ENCODE results near the gene ZNF280C.

The ZNF280C gene, protein sequence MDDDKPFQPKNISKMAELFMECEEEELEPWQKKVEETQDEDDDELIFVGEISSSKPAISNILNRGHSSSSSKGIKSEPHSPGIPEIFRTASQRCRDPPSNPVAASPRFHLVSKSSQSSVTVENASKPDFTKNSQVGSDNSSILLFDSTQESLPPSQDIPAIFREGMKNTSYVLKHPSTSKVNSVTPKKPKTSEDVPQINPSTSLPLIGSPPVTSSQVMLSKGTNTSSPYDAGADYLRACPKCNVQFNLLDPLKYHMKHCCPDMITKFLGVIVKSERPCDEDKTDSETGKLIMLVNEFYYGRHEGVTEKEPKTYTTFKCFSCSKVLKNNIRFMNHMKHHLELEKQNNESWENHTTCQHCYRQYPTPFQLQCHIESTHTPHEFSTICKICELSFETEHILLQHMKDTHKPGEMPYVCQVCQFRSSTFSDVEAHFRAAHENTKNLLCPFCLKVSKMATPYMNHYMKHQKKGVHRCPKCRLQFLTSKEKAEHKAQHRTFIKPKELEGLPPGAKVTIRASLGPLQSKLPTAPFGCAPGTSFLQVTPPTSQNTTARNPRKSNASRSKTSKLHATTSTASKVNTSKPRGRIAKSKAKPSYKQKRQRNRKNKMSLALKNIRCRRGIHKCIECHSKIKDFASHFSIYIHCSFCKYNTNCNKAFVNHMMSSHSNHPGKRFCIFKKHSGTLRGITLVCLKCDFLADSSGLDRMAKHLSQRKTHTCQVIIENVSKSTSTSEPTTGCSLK

GRCh38 chrX:130268449-130269170 lies at the start of gene ZNF280C:
ZNF280C (minus strand) TSS chrX:130268899; CDS start chrX:130260449, 8,450 bp downstream.
- peak within 1 kb of the TSS; percentile 91 for H3K9ac ChIP-seq (ENCODE audit: low read depth, low read length)
- peaks cover 6% of the 10 kb centered on the region; the same call in 1 of the 2 replicates for H3K9me3 ChIP-seq (ENCODE audit: control insufficient read depth, insufficient read depth, low read length)
- no peaks in the 10 kb centered on the region for H3K36me3 ChIP-seq (ENCODE audit: insufficient read depth, low read length)
- H3K4me1 ChIP-seq (ENCODE audit: insufficient read depth, low read length) = no peaks in the 10 kb centered on the region

DNA sequence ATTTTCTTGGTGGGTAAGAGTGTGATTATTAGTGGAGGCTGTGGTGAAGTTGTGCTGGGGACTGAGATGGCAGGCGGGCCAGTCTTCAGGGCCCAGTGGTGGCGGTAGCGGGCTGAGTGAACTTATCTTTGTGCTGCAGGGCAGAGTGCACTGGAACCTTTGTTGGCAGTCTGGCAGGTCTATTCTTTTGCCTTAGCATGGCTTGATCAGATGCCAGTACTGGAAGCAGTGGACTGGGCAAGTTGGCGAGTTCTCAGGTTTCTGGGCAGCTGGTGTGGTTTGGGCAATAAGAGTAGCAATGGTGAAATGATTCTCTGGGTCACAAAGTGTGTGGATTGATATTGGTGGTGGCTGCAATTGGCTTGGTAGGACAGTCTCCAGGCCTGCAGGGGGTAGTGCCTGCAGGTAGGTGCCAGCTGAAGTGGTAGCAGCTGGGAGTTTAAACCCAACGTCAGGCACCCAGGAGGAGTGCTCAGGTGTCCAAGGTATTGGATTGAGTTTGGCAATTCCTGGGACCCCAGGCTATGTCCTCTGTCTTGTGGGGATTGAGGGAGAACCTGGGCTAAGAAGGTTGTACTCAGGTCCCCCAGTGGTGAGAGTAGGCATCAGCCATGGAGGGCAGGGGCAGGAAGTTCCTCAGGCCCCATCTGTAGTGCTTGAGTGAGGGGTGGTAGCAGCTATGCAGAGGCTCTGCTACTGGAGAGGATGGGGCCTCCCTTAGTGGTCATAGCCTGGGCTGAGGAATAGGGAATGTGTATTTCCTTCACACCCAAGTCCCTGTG lies 36.1 kb upstream of the ZNF280C start:
- H3K9ac ChIP-seq (ENCODE audit: low read depth, low read length) = no peak overlapping the region
- H3K4me1 ChIP-seq (ENCODE audit: insufficient read depth, low read length) = peaks cover 2% of the 10 kb centered on the region; the same call in 1 of the 2 replicates
- no peaks in the 10 kb centered on the region for H3K9me3 ChIP-seq (ENCODE audit: control insufficient read depth, insufficient read depth, low read length)
- no peaks in the 10 kb centered on the region for H3K36me3 ChIP-seq (ENCODE audit: insufficient read depth, low read length)

- H3K36me3 ChIP-seq (ENCODE audit: insufficient read depth, low read length) = no peaks in the 10 kb centered on the region
- peaks cover 5% of the 10 kb centered on the region; the same call in 1 of the 2 replicates for H3K4me1 ChIP-seq (ENCODE audit: insufficient read depth, low read length)
- no peaks in the 10 kb centered on the region for H3K9me3 ChIP-seq (ENCODE audit: control insufficient read depth, insufficient read depth, low read length)
- no peak overlapping the region for H3K9ac ChIP-seq (ENCODE audit: low read depth, low read length)
Measured at GRCh38 chrX:130301977-130302376, 33.3 kb upstream of the ZNF280C start.

- peaks cover 8% of the 10 kb centered on the region; the same call in 1 of the 2 replicates for H3K4me1 ChIP-seq (ENCODE audit: insufficient read depth, low read length)
- no peaks in the 10 kb centered on the region for H3K9me3 ChIP-seq (ENCODE audit: control insufficient read depth, insufficient read depth, low read length)
- H3K36me3 ChIP-seq (ENCODE audit: insufficient read depth, low read length) = no peaks in the 10 kb centered on the region
- H3K9ac ChIP-seq (ENCODE audit: low read depth, low read length) = no peak overlapping the region
Measured at GRCh38 chrX:130301405-130301804, 32.7 kb upstream of the ZNF280C start.

- Histone ChIP-seq H3K36me3 (ENCODE audit: insufficient read depth, low read length) (no peaks in the 10 kb centered on the region), H3K4me1 (ENCODE audit: insufficient read depth, low read length) (peaks cover 16% of the 10 kb centered on the region; the same call in 1 of the 2 replicates), H3K9ac (ENCODE audit: low read depth, low read length) (peak overlapping the region; percentile 47; the same call in 1 of the 2 replicates), H3K9me3 (ENCODE audit: control insufficient read depth, insufficient read depth, low read length) (no peaks in the 10 kb centered on the region)
Measured at GRCh38 chrX:130300010-130300282, 31.2 kb upstream of the ZNF280C start.

DNA sequence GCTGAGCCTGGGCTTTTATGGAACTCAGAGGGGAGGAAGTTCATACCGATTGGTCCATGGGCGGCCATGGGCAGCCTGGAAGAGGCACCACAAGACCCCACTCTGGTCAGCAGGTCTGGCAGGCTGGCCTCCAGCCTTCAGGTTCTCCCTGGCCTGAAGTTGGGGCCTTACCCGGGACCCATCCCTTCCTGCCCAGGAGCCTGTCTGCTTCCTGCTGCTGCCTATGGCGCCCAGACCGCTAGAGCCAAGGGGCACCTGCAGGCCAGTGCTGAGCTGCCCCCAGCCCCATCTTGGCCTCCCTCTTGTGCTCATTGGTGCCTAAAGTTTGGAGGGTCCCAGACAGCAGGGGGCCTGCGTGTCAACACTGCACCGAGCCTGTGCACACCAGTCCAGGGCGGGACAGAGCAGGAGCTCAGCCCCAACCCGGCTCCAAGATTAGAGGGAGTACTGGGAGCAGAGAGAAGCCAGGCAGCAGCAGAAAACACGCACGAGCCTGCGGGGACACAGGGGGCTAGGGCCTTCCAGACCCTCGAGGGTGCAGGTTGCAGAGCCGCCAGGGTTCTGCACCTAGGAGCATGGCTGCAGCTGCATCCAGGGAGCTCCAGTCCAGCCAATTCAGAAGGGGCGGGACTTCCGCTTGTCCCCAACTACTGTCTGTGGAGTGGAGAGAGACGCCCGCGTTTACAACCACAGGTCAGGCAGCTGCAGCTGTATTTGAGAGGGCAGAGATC lies 30.7 kb upstream of the ZNF280C start:
- Histone ChIP-seq H3K4me1 (ENCODE audit: insufficient read depth, low read length) (peaks cover 16% of the 10 kb centered on the region; the same call in 1 of the 2 replicates), H3K9me3 (ENCODE audit: control insufficient read depth, insufficient read depth, low read length) (no peaks in the 10 kb centered on the region), H3K36me3 (ENCODE audit: insufficient read depth, low read length) (no peaks in the 10 kb centered on the region), H3K9ac (ENCODE audit: low read depth, low read length) (peak overlapping the region; percentile 47; the same call in 1 of the 2 replicates)

DNA sequence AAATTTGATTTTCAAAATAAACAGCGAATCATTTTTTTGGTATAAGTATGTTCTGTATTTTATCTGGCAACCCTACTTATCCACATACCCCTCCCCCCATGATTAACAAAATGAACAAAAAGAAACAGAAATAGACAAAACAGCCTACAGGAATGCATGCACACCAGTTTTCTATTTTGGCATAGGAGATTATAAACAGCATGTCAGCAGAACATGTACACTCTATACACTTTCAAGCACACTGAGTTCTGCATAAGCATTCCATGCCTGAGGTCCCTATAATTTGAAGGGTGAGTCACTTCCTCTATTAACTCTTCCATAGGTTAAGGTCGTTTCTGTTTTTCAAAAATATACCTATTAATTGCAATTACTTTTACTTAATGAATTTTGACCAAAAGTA lies 28.0 kb upstream of the ZNF280C start:
- no peak overlapping the region for H3K9ac ChIP-seq (ENCODE audit: low read depth, low read length)
- no peaks in the 10 kb centered on the region for H3K36me3 ChIP-seq (ENCODE audit: insufficient read depth, low read length)
- H3K4me1 ChIP-seq (ENCODE audit: insufficient read depth, low read length) = peaks cover 16% of the 10 kb centered on the region; the same call in 1 of the 2 replicates
- no peaks in the 10 kb centered on the region; the same call in 1 of the 2 replicates for H3K9me3 ChIP-seq (ENCODE audit: control insufficient read depth, insufficient read depth, low read length)

- H3K9ac ChIP-seq (ENCODE audit: low read depth, low read length) = no peak overlapping the region
- H3K9me3 ChIP-seq (ENCODE audit: control insufficient read depth, insufficient read depth, low read length) = no peaks in the 10 kb centered on the region; the same call in 1 of the 2 replicates
- no peaks in the 10 kb centered on the region for H3K36me3 ChIP-seq (ENCODE audit: insufficient read depth, low read length)
- peaks cover 16% of the 10 kb centered on the region; the same call in 1 of the 2 replicates for H3K4me1 ChIP-seq (ENCODE audit: insufficient read depth, low read length)
Measured at GRCh38 chrX:130296297-130296678, 27.6 kb upstream of the ZNF280C start.

GRCh38 chrX:130295519-130296296 lies 27.0 kb upstream of the ZNF280C start:
- Histone ChIP-seq H3K36me3 (ENCODE audit: insufficient read depth, low read length) (no peaks in the 10 kb centered on the region), H3K4me1 (ENCODE audit: insufficient read depth, low read length) (peaks cover 16% of the 10 kb centered on the region; the same call in 1 of the 2 replicates), H3K9ac (ENCODE audit: low read depth, low read length) (no peak overlapping the region), H3K9me3 (ENCODE audit: control insufficient read depth, insufficient read depth, low read length) (no peaks in the 10 kb centered on the region; the same call in none of the 2 replicates)

- Histone ChIP-seq H3K4me1 (ENCODE audit: insufficient read depth, low read length) (no peaks in the 10 kb centered on the region), H3K9ac (ENCODE audit: low read depth, low read length) (no peak overlapping the region), H3K9me3 (ENCODE audit: control insufficient read depth, insufficient read depth, low read length) (peaks cover 7% of the 10 kb centered on the region), H3K36me3 (ENCODE audit: insufficient read depth, low read length) (no peaks in the 10 kb centered on the region)
Measured at GRCh38 chrX:130287071-130287770, 18.5 kb upstream of the ZNF280C start.

DNA sequence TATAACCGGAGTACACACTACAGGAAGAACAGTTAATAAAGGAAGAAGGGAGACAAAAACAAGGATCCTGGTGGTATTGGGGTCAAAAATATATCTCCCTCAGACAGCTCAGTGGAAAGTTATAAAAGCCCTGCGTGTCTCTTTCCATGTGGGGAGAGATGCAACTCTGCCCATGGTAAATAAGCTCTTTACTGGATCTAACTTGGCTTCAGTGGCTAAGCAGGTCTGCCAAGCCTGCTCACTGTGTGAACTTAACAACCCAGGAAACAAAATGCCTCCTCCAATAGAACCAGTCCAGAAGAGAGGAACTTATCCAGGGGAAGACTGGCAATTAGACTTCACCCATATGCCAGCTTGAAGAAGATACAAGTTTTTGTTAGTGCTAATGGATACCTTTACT lies 17.0 kb upstream of the ZNF280C start:
- H3K9ac ChIP-seq (ENCODE audit: low read depth, low read length) = no peak overlapping the region
- H3K36me3 ChIP-seq (ENCODE audit: insufficient read depth, low read length) = no peaks in the 10 kb centered on the region
- peaks cover 10% of the 10 kb centered on the region for H3K4me1 ChIP-seq (ENCODE audit: insufficient read depth, low read length)
- H3K9me3 ChIP-seq (ENCODE audit: control insufficient read depth, insufficient read depth, low read length) = peaks cover 7% of the 10 kb centered on the region

DNA sequence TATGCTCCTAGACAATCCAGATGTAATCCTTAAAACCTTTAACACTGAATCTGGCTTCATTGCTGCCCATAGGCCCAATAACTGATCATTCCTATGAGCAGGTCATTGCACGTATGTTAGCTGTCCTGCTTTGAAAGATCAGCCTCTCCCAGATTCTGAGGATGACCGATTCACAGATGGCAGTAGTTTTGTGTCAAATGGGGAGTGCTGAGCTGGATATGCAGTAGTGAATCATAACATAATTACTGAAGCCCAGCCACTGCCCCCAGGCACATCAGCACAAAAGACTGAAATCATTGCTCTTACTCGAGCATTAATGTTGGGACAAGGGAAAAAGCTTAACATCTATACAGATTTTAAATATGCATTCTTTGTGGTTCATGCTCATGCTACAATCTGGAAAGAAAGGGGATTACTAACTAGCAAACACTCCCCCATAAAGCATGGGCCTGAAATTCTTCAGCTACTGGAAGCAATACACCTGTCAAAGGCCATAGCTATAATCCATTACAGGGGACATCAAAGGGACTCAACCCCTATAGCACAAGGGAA lies 16.4 kb upstream of the ZNF280C start:
- Histone ChIP-seq H3K36me3 (ENCODE audit: insufficient read depth, low read length) (no peaks in the 10 kb centered on the region), H3K9me3 (ENCODE audit: control insufficient read depth, insufficient read depth, low read length) (peaks cover 7% of the 10 kb centered on the region), H3K9ac (ENCODE audit: low read depth, low read length) (no peak overlapping the region), H3K4me1 (ENCODE audit: insufficient read depth, low read length) (peaks cover 16% of the 10 kb centered on the region)
